Stimulated activated CD8-positive, alpha-beta memory T cell treated with anti-CD3 and anti-CD28 coated beads, Interleukin-4, amount 100 ng/mL, for 1 hour (primary cell): Measurements from ENCODE around the gene ZNF618.

Experiments used
- DNase-seq, 2 donors: peaks; one replicate each; pipeline ENCODE4 v3.0.0-alpha.2; 2020; ENCODE audit warnings: low read depth in 2 of 2, low spot score in 1 of 2

Gene ZNF618

DNA sequence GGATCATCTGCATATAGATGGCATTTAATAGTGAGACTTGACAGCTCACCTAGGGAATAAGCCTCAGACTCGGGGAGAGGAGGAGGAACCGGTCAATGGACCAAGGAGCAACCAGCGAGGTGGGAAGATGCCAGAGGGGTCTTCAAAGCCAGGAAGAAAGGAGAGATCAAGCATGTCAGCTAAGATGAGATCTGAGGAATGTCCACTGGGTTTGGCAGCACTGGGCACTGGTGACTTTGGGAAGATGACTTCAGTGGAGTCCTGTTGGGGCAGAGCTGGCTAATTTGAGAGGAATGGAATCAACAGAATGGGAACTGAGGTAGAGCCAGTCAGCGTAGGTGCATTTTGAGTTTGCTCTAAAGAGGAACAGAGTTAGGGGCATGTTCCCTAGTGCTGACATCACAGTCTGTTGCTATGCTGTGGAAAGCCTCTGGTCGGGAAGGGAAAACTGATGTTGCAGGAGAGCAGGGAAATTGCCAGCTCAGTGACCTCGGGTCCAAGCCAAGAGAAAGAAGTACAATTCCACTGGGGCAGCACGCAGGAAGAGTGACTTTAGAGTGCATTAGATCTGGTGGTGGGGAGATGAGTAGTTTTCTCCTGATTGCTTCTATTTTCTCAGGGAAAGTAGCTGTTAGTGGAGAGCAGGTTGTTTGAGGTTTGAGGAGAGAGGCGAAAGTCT is 56.9 kb downstream of the ZNF618 start:
- no peak for DNase-seq

DNA sequence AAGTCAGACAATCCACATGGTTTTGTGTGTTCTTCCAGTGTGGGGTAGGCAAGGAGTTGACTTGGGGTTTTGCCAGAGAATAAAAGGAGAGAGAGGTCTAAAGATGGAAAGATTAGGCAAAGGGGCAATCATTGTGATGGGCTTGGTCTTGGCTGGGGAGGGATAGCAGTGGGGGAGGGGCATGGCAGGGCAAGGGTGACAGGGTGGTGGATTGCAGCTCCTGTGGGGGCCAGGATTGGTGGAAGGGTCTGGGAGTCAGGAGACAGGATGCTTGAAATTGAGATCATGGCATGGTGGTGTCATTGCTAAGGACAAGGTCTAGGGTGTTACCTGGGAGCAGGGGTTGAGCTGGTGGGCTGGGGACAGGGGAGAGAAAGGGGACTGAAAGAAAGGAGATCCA is 57.6 kb downstream of the ZNF618 start:
- DNase-seq: no peak

DNA sequence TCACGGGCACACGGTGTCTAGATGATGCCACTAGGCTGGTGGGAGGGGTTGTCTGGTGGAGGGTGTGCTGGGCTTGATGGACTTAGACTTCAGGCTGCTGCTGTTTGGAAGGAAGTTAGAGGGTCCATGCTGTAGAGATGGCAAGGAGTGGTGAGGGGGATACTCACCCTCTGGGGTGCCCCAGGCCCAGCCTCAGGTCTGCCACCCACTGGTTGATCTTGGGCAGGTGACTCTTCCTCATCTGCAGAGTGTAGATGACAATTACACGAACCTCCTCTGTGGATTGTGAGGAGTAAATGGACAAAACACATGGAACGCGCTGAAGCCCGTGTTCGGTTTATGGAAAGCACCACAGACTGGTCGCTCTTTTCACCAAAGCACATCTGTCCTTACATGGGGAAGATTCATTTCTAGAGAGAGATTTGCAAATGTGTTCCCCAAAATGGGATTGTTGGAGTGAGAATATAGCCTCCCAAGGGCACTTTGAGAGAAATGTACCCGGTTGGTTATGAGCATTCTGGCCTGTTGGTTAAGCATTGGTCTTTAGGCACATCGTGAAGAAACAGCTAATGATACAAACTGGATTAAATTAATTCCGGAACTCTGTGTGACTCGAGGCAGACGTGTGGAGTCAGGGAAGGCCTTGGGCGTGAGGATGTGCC is 58.2 kb downstream of the ZNF618 start:
- no peak for DNase-seq

DNA sequence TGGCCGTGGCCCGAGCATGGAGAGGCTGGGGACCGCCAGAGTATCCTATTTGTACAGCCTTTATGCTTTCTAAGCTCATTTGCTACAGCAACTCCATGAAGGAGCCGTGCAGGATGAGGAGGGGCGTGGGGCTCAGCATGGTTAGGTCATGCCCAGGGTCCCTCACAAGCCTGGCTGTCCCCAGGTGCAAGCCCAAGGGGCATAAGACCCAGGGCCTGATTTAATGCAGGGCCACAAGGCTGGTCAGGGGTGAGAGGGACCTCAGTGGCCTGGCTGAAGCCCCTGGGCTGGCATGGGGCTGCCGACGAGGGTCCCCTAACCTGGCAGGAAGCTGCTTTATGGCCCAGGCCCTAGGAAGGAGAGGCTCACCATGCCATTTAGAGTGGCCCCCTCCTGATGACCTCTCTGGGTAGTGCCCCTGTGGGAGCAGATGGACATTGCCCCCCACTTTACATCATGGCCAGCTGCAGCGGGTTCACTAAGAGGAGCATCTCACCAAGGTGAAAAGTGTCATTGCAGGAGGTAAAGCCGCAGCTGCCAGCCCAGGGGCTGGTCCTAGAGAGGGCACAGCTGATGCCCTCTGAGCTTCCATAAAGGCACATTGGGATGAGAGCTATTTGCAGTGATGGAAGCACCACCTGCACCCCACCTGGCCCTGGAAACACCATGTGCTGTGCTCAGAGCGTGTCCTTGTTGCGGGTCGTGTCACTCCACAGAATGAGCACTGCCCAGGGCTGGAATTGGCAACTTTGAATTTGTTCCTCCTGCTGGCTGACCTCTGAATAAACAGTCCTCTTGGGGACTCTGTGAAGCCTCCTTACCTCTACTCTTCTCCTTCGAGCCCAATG is 58.9 kb downstream of the ZNF618 start:
- no peak for DNase-seq

DNA sequence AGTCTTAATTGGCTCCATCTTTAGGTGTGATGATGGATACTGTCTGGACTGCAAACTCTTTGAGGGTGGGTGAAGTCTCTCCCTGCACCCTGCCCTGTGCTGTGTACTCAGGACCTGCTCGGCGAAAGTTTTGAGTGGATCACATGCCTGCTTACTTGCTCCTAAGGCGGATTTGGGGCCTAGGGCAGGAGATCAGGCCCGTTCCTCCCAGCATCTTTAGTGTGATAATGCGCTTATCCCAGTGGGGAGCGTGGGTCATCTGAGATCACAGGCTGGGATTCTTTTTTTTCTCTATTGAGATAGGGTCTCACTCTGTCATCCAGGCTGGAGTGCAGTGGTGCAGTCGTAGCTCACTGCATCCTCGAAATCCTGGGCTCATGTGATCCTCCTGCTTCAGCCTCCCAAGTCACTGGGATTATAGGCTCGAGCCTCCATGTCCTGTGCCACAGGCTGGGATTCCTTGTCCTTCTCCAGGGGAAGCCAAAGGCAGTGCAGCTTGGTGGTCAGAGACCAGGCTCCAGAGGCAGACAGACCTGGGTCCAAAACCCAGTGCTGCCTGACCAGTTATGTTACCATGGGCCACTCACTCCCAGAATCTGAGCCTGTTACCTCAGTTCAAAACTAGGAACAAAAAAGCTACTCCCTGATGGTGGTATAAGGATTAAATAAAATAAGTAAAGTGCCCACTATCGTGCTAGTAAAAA is 59.7 kb downstream of the ZNF618 start:
- no peak for DNase-seq

DNA sequence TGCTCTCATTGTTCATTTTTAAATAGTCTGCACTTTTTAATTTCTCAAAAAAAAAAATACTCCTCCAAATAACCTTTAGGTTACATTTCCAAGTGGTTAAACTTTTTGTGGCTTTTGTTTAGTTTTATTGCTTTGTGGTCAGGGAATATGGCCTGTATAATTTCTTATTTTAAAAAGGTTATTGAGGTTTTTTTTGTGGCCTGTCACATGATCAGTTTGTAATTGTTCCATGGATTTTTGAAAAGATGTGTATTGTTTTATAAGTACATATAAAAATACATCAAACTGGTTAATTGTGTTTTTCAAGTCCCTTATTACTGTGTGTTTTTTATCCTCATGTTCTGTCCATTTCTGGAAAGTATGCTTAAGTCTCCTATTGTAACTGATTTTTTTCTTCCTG is 64.0 kb downstream of the ZNF618 start:
- DNase-seq: no peak

DNA sequence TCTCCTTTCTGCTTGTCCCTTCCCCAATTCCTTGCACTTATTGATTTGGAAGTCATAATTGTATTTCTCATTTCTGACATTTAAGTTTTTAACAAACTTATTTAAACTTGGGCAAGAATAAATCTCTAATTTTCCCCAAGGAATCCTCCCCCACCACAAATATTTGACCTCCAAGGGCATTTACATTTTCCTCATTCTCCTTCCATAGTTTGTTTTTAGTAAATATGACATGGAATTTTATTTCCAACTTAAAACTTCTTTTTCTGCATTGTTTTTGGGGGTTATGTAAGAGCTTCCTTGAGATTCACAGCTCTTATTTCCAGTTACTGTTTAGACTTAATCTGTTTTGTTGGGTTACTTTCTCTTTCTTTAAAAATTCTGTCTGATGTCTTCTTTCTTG is 64.9 kb downstream of the ZNF618 start:
- no peak for DNase-seq

DNA sequence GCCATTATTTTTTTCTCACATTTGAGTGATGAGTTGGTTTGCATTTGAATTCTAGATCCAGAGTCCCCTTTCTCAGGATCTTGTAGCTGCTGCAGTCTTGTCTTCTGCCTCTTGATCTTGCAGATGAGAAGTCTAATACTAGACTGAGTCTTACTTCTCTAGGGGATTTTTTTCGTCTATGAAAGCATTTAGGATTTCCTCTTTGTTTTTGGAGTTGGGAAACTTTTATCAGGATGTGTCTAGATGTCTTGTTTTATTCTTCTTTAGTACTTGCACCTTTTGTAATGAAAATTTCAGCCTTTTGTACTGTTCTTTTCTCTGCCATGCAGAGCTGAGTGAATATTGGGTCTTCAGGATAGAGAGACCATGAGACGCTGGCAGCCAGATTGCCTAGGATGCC is 65.4 kb downstream of the ZNF618 start:
- no peak for DNase-seq

DNA sequence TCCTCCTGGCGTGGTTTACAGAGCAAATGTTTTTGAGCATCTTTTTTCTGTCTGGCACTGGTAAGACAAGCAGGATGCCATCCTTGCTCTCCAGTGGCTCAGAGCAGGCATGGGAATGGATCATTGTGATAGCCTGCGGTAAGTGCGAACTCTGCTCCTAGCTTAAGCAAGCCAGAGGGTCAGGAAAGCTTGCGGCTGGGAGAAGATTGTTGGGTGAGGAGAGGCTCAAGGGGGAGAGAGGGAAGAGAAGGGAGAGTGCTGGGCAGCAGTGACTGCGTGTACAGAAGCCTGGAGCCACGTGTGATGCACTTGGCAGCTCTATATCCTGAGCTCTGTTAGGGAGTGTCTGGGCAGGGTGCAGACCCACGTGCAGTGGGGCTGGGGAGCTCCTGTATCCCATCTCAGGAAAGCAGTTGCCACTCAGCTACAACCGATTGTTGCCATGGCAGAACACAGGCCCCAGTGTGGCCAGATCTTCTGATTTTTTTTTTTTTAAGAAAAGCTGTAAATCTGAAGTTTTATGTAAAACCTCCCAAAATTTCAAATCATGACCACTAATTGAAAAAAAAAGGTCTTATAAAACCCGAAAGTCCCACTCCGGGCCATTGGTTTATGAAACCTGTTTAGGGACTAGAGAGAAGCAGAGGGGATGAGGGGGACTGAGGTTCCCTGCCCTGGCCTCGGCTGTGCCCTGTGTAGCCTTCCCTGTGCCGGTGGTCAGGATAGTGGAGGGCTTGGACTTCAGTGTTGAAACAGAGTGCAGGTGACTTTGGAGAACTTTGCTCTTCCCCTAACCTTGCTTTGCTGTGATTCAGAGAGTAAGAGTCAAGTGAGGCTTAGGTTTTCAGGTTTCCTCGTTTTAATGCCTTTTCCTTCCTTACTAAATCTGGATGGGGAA is 67.3 kb downstream of the ZNF618 start:
- DNase-seq: no peak

DNA sequence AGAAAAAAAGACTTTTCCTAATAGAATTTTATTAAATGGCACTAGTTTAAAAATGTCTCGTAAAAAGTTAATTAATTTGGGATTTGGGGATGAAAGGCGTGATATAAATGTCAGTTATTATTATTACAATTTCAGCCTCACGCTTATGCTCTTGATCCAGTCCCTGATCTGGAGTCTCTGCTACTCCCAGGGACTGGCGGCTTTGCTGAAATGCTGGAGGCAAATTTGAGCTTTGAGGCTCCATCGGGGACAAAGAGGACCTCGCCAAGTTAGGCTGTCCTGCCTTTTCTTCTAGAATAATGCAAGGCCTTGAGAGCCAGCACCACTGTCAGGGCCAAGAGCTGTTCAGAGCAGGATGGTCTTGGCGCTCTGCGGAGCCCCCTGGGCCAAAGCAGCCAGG is 69.7 kb downstream of the ZNF618 start:
- no peak for DNase-seq

DNA sequence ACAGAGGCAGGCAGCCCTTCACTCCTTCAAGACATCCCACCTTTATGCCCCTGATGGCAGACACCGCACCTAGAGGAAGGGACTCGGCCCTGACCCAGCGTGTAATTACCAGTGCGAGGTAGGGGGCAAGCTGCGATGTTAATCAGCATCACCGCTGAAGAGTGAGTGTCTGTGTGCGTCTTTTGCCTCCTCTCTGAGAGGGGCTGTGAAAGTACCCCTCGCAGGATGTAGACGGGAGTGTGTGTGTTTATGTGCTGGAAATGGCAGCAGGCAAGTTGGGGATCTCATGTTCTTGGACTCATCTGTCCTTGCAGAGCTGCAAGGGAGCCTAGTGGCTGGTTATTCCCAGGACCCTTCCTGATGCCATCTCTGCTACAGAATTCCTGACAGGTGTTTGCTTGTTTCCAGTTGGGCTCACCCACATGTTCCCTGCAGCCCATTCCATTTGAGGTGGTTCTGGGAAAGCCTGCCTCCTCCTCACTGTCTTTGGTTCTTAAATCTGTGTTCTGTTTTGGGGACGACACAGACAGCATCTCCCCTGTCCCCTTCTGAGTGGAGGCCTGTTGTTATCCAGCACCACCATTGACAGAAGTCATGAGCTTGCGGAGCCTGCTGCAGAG is 70.5 kb downstream of the ZNF618 start:
- no peak for DNase-seq

DNA sequence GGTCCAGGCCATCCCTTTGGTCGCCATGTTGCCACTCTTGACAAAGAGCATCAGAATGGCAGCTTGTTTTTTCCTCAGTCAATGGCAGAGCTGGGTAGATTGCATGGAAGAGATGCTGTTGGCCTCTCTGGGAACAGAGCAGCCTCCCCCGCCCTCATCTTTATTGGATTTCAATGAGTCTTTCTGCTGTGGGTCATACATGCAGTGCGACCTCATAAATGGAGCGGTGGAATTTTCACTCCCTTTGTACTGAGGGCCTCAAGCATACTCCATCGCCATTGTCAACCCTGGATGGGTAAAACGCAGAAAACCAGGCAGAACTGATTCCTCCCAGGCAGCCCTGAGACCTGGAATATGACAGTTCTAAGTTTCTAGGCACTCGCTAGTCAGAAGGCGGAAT is 71.8 kb downstream of the ZNF618 start:
- no peak for DNase-seq

DNA sequence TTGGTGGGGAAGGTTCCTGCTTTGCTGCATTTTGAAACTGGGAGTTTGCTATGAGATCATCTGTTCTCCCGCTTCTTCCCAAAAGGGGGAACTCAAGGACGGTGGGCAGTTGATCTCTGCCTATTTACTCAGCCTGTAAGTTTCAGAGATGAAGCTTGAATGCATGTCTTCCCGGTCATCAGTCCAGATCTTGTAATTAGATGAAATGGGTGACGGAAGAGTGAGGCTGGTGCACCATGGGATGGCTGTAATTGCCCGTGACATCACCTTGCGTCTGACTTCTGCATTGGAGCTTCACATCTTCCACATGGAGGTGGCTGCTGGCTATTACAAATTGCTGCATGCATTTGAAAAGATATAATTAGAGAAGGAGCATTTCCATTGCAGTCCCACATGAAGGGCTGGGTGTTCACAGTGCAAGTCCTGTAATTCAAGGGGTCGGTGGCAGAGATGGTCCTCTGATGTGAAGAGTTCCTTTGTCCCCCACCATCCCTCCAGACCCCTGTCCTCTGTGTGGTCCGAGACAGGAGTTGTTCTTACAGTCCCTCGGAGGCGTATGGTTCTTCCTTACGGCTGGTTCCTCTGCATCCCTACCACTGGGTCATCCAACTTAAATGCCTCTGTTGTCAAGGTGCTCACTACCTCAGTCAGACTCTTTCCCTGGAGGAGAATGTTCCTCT is 72.9 kb downstream of the ZNF618 start:
- no peak for DNase-seq

DNA sequence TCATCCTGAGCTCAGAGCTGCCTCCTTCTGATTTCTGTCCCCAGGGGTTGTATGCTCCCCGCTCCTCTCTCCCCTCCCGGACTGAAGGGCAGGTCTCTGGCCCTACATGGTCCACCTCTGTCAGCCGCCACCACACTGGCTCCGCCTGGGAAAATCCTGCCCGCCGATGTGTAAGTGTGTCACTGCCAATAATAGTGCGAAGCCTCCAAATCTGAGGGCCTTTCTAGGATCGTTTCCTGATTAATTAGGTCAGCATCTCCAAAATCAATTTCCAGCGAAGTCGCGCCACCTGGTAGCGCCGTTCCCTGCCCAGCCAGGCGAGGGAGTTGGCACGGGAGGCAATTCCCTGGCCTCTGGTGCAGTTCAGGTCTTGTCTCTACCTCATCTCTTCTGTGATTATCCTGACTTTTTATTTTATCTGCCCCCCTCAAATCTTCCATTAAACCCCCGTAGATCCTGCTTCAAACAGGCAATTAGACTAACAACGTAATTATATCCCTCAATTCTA is 73.5 kb downstream of the ZNF618 start:
- DNase-seq: no peak

DNA sequence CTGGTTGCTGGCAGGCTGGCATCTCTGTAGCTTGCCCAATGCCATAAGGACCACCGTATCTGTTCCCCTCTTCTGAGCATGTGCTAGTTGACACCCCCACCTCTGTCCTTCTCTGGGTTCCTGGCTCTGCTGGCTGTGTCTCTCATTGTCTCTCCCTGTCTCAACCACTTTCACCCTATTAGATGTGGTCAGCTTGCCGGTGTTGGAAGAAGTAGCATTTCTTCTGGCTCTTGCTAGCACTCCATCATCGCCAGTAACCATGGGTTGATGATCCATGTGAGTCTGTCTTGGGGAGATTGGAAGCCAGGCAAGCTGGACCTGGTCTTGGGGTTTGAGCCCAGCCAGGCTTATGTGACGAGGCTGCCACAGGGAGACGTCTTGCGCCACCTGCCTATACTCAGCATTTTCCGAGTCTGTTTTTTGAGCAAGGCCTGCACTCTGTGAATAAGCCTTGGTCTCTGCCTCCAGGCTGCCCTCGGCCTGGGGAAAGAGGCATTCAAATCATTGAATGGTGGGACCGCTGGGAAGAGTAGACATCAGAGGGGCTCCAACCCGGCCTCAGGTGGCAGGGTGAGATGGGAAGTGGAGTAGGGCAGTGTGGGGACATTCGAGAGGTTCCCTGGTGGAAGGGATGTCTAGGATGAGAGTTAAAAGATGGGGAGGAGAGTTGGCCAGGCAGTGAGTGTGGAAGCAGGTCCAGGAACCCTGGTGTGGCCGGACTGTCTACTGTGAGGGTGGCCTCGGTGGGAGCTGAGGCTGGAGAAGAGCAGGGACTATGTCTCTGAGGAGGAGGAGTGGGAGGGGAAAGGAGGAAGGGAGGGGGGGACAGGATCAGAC is 74.3 kb downstream of the ZNF618 start:
- no peak for DNase-seq

DNA sequence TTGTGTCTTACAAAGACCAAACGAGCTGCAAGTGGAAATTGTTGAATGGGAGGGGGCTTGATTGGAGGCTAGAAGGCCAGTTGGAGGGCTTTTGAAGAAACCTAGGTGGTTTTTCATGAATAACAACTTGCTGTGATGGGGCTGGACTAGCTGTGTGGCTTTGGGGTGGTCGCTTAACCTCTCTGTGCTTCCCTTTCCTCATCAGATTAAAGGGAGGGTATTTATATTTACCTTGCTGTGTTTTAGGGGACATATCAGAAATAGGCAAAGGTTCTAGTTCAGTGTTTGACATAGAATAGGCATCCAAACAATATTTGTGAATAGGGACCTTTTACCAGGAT is 74.9 kb downstream of the ZNF618 start:
- DNase-seq: no peak

DNA sequence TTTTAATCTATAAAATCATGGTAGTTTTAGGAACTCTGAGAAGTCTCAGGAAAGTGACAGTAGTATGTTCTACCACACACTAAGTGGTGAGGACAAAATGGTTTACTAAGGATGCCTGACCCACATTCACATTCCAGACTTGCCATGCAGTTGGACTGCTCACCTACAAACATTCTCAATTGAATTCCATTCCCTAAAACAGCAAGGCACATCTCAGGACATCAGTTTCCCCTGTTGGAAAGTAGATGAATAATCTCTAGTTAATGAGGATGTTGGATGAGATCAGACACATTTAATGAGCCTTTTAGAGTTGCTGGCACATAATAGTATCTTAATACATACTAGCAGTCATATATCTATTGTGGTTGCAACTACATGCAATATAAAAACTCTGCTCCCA is 76.6 kb downstream of the ZNF618 start:
- no peak for DNase-seq

DNA sequence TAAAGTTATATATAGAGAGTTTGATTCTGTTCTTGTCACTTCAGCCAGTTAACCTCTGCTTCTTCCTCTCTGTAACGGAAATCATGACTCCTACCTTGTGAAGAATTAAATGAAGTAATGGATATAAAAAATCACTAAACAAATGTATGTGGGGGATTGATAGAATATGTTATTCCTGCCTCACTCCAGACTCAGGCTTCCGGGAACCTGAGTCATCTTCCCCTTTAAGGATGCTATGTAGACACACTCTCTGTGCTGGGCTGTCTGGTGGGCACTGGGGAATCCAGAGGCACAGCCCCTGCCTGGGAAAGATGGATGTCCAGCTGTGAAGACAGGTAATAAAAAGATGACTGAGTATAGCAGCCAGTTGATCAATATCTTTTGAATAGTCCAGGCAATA is 77.4 kb downstream of the ZNF618 start:
- DNase-seq: no peak

DNA sequence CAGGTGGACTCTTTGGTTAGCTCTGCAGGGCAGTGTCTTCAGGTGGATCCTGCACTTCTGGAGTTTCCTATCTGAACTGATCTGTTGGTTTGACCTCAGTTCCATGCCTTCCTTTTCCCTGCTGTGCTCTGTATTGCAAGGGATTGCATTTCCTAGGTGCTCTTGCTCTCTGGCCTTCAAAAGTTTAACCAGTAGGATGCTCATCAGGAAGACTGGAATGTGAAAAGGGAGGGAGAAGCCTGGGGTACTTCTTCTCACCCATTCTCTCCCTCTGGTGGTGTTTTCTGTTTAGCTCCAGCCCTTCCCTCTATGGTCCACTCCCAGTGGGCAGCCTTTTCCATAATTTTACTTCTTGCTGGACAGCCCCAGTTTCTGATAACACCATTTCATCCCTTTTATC is 78.5 kb downstream of the ZNF618 start:
- no peak for DNase-seq
